ENCODE results near the gene TRAF3.

DNA sequence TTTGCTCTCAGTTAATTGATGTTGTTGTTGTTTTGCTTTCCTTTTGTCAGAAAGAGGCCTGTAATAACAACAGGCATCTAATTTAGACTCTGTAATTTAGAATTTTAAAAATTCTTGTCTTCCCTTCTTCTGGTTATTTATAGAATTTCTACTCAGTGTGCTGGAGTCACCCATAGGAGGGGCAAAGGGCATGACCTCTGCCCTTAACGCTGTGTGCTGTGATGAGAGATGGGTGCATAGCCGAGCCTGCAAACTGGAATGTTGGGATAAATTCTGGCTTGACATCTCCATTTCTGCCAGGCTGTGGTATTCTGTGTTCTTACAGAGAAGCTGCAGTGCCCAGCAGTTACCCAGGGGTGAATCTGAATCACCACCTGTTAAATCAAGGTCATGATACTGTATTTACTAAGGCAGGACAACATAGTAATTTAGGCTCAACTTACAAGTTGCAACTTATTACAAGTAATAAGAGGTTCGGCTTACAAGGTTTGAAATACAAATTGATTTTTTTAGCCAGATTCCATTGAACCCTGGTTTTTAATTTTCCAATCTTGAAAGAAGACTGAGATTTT is 53.3 kb downstream of the TRAF3 start:
- TF ChIP-seq NFIC (IDR thresholded peaks at IDR 0.05) (no peak), CEBPB (IDR thresholded peaks at IDR 0.05) (no peak), EP300 (IDR thresholded peaks at IDR 0.05; ENCODE audit: borderline replicate concordance) (no peak), TEAD4 (IDR thresholded peaks at IDR 0.05) (no peak), CREB1 (IDR thresholded peaks at IDR 0.05; ENCODE audit: low read depth) (no peak), FOXM1 (IDR thresholded peaks at IDR 0.05; ENCODE audit: borderline replicate concordance, low read depth) (no peak), RAD21 (IDR thresholded peaks at IDR 0.05; ENCODE audit: low read depth) (no peak), TAF1 (IDR thresholded peaks at IDR 0.05; ENCODE audit: low read depth) (no peak)
- TF ChIP-seq, protein P1, sequence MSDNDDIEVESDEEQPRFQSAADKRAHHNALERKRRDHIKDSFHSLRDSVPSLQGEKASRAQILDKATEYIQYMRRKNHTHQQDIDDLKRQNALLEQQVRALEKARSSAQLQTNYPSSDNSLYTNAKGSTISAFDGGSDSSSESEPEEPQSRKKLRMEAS (IDR thresholded peaks at IDR 0.05), result no peak
- TF ChIP-seq, protein P2, sequence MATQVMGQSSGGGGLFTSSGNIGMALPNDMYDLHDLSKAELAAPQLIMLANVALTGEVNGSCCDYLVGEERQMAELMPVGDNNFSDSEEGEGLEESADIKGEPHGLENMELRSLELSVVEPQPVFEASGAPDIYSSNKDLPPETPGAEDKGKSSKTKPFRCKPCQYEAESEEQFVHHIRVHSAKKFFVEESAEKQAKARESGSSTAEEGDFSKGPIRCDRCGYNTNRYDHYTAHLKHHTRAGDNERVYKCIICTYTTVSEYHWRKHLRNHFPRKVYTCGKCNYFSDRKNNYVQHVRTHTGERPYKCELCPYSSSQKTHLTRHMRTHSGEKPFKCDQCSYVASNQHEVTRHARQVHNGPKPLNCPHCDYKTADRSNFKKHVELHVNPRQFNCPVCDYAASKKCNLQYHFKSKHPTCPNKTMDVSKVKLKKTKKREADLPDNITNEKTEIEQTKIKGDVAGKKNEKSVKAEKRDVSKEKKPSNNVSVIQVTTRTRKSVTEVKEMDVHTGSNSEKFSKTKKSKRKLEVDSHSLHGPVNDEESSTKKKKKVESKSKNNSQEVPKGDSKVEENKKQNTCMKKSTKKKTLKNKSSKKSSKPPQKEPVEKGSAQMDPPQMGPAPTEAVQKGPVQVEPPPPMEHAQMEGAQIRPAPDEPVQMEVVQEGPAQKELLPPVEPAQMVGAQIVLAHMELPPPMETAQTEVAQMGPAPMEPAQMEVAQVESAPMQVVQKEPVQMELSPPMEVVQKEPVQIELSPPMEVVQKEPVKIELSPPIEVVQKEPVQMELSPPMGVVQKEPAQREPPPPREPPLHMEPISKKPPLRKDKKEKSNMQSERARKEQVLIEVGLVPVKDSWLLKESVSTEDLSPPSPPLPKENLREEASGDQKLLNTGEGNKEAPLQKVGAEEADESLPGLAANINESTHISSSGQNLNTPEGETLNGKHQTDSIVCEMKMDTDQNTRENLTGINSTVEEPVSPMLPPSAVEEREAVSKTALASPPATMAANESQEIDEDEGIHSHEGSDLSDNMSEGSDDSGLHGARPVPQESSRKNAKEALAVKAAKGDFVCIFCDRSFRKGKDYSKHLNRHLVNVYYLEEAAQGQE (IDR thresholded peaks at IDR 0.05; ENCODE audit: low read depth), result no peak
- TF ChIP-seq, protein P3, sequence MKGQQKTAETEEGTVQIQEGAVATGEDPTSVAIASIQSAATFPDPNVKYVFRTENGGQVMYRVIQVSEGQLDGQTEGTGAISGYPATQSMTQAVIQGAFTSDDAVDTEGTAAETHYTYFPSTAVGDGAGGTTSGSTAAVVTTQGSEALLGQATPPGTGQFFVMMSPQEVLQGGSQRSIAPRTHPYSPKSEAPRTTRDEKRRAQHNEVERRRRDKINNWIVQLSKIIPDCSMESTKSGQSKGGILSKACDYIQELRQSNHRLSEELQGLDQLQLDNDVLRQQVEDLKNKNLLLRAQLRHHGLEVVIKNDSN (IDR thresholded peaks at IDR 0.05), result no peak
